Progenitor cell of endocrine pancreas (in vitro differentiated cells): ENCODE results near the gene HAPLN1. TPM values are rescaled to one million over a fixed set of nuclear protein-coding genes. Genes with fewer than 3 reads are reported as not detected.
"Not testable (repeated sequence)": the region's sequence is repeated elsewhere in the genome, so short reads cannot be mapped to it uniquely, and the experiment has no call there.

Experiments used
- DNase-seq: peaks from one replicate; pipeline ENCODE4 v3.0.0; 2021; ENCODE audit warnings: low spot score; ENCODE audit not compliant: unreplicated experiment
- H3K27ac Mint-ChIP-seq: 2 replicates; pipeline ENCODE4 v1.8.0; 2021; ENCODE audit warnings: mild to moderate bottlenecking, moderate library complexity, mixed read lengths
- H3K27me3 Mint-ChIP-seq: 2 replicates; pipeline ENCODE4 v1.8.0; 2021; ENCODE audit warnings: mixed read lengths
- H3K36me3 Mint-ChIP-seq: 2 replicates; pipeline ENCODE4 v1.8.0; 2022; ENCODE audit warnings: mixed read lengths; ENCODE audit not compliant: insufficient read depth
- H3K4me1 Mint-ChIP-seq: 2 replicates; pipeline ENCODE4 v1.8.0; 2021; ENCODE audit warnings: low read depth, mixed read lengths
- H3K4me3 Mint-ChIP-seq: 2 replicates; pipeline ENCODE4 v1.8.0; 2021; ENCODE audit warnings: low read depth, mild to moderate bottlenecking, moderate library complexity, mixed read lengths
- H3K9me3 Mint-ChIP-seq: 2 replicates; pipeline ENCODE4 v1.8.0; 2021; ENCODE audit warnings: low read depth, mixed read lengths
- CTCF ChIP-seq: fragments of 200-600 bp; sonication (generic); IDR thresholded peaks from one replicate; pipeline ENCODE4 v1.5.0; 2021; ENCODE audit warnings: antibody characterized with exemption, mild to moderate bottlenecking; ENCODE audit not compliant: unreplicated experiment
- total RNA-seq: library from RNA; stranded (reverse); gene quantifications from 2 replicates; pipeline ENCODE4 v1.2.1, GENCODE V29; 2021

HAPLN1 gene
- total RNA-seq, 1 donor from 2014 or later = 0.89 TPM

- Mint-ChIP-seq H3K9me3 (no peaks in the 10 kb centered on the region), H3K4me1 (peaks cover 2% of the 10 kb centered on the region), H3K27me3 (peaks cover 2% of the 10 kb centered on the region), H3K4me3 (no peak overlapping the region), H3K27ac (no peak overlapping the region), H3K36me3 (no peaks in the 10 kb centered on the region)
- no peak for DNase-seq
- TF ChIP-seq CTCF = no peak
Measured at GRCh38 chr5:83741571-83741970, 20.9 kb upstream of the HAPLN1 start.

- no peaks in the 10 kb centered on the region for H3K36me3 Mint-ChIP-seq
- peaks cover 2% of the 10 kb centered on the region for H3K4me1 Mint-ChIP-seq
- H3K9me3 Mint-ChIP-seq = no peaks in the 10 kb centered on the region
- no peak for DNase-seq
- no peak overlapping the region for H3K4me3 Mint-ChIP-seq
- no peak for TF ChIP-seq CTCF
- H3K27ac Mint-ChIP-seq = no peak overlapping the region
- peaks cover 2% of the 10 kb centered on the region for H3K27me3 Mint-ChIP-seq
Measured at GRCh38 chr5:83740741-83741140, 20.1 kb upstream of the HAPLN1 start.

- H3K9me3 Mint-ChIP-seq, DNase-seq, H3K27me3 Mint-ChIP-seq, H3K36me3 Mint-ChIP-seq, H3K4me3 Mint-ChIP-seq, H3K4me1 Mint-ChIP-seq, H3K27ac Mint-ChIP-seq: not testable (repeated sequence)
Measured at GRCh38 chr5:83736169-83736568, 15.5 kb upstream of the HAPLN1 start.

- not testable (repeated sequence) for DNase-seq, H3K27me3 Mint-ChIP-seq, H3K4me1 Mint-ChIP-seq, H3K27ac Mint-ChIP-seq, H3K4me3 Mint-ChIP-seq, H3K9me3 Mint-ChIP-seq, H3K36me3 Mint-ChIP-seq
Measured at GRCh38 chr5:83735058-83735457, 14.4 kb upstream of the HAPLN1 start.

GRCh38 chr5:83731638-83732037, 11.0 kb upstream of the HAPLN1 start:
- Mint-ChIP-seq H3K9me3 (peaks cover 8% of the 10 kb centered on the region), H3K36me3 (no peaks in the 10 kb centered on the region), H3K27ac (no peak overlapping the region), H3K27me3 (no peaks in the 10 kb centered on the region), H3K4me1 (peaks cover 4% of the 10 kb centered on the region), H3K4me3 (no peak overlapping the region)
- TF ChIP-seq CTCF = no peak
- DNase-seq = no peak

- no peak for DNase-seq
- Mint-ChIP-seq H3K27ac (no peak overlapping the region), H3K4me1 (peaks cover 4% of the 10 kb centered on the region), H3K27me3 (no peaks in the 10 kb centered on the region), H3K9me3 (peaks cover 3% of the 10 kb centered on the region), H3K36me3 (no peaks in the 10 kb centered on the region), H3K4me3 (no peak overlapping the region)
- no peak for TF ChIP-seq CTCF
Measured at GRCh38 chr5:83729362-83729761, 8.7 kb upstream of the HAPLN1 start.
